ENCODE measurements around the gene POLR1A.

Gene POLR1A

GRCh38 chr2:86069783-86070339 lies 35.8 kb downstream of the POLR1A start:
- Histone ChIP-seq H3K36me3 (ENCODE audit: control insufficient read depth, insufficient read depth, low read length) (peaks cover 32% of the 10 kb centered on the region), H3K27me3 (replicated peaks; ENCODE audit: control insufficient read depth, insufficient read depth, low read length) (no peaks in the 10 kb centered on the region), H3K4me3 (replicated peaks; ENCODE audit: low read depth, low read length) (no peak overlapping the region)
- TF ChIP-seq, protein P1, sequence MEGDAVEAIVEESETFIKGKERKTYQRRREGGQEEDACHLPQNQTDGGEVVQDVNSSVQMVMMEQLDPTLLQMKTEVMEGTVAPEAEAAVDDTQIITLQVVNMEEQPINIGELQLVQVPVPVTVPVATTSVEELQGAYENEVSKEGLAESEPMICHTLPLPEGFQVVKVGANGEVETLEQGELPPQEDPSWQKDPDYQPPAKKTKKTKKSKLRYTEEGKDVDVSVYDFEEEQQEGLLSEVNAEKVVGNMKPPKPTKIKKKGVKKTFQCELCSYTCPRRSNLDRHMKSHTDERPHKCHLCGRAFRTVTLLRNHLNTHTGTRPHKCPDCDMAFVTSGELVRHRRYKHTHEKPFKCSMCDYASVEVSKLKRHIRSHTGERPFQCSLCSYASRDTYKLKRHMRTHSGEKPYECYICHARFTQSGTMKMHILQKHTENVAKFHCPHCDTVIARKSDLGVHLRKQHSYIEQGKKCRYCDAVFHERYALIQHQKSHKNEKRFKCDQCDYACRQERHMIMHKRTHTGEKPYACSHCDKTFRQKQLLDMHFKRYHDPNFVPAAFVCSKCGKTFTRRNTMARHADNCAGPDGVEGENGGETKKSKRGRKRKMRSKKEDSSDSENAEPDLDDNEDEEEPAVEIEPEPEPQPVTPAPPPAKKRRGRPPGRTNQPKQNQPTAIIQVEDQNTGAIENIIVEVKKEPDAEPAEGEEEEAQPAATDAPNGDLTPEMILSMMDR (IDR thresholded peaks at IDR 0.05; ENCODE audit: insufficient read depth, low read length, poor library complexity, severe bottlenecking) = no peak
- DNase-seq (ENCODE audit: extremely low read depth, insufficient read length) = no peak

GRCh38 chr2:86069091-86069685 lies 36.5 kb downstream of the POLR1A start:
- no peaks in the 10 kb centered on the region for H3K27me3 ChIP-seq (replicated peaks; ENCODE audit: control insufficient read depth, insufficient read depth, low read length)
- no peak for DNase-seq (ENCODE audit: extremely low read depth, insufficient read length)
- peaks cover 29% of the 10 kb centered on the region for H3K36me3 ChIP-seq (ENCODE audit: control insufficient read depth, insufficient read depth, low read length)
- no peak overlapping the region for H3K4me3 ChIP-seq (replicated peaks; ENCODE audit: low read depth, low read length)
- TF ChIP-seq, protein P1 (IDR thresholded peaks at IDR 0.05; ENCODE audit: insufficient read depth, low read length, poor library complexity, severe bottlenecking) = no peak

- Histone ChIP-seq H3K27me3 (replicated peaks; ENCODE audit: control insufficient read depth, insufficient read depth, low read length) (no peaks in the 10 kb centered on the region), H3K36me3 (ENCODE audit: control insufficient read depth, insufficient read depth, low read length) (peaks cover 26% of the 10 kb centered on the region), H3K4me3 (replicated peaks; ENCODE audit: low read depth, low read length) (no peak overlapping the region)
- TF ChIP-seq, protein P1 (IDR thresholded peaks at IDR 0.05; ENCODE audit: insufficient read depth, low read length, poor library complexity, severe bottlenecking) = no peak
- DNase-seq (ENCODE audit: extremely low read depth, insufficient read length) = no peak
Observed at GRCh38 chr2:86068648-86069047, 37.0 kb downstream of the POLR1A start.

DNA sequence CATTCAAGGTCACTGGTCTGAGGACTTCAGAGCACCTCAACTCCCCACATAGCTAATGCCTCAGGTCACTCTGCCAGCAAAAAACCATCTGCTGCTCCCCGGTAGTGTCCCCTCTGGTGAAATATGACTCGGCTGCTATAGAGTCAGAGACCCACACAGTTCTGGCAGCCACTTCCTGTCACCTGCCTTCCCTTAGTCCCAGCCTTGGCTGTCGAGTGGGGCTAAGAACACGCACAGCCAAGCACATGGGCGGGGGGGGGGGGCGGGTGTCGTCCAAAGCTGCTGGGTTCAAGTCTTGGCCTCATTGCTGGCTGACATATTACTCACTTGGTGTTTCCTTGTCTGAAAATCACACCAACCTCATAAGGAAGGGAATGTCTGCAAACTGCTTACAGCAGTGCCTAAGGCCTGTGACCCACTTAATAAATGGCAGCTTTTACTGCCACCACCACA lies 37.5 kb downstream of the POLR1A start:
- peak; percentile 36 for DNase-seq (ENCODE audit: extremely low read depth, insufficient read length)
- Histone ChIP-seq H3K36me3 (ENCODE audit: control insufficient read depth, insufficient read depth, low read length) (peaks cover 22% of the 10 kb centered on the region), H3K4me3 (replicated peaks; ENCODE audit: low read depth, low read length) (no peak overlapping the region), H3K27me3 (replicated peaks; ENCODE audit: control insufficient read depth, insufficient read depth, low read length) (no peaks in the 10 kb centered on the region)
- TF ChIP-seq, protein P1 (IDR thresholded peaks at IDR 0.05; ENCODE audit: insufficient read depth, low read length, poor library complexity, severe bottlenecking) = no peak

DNA sequence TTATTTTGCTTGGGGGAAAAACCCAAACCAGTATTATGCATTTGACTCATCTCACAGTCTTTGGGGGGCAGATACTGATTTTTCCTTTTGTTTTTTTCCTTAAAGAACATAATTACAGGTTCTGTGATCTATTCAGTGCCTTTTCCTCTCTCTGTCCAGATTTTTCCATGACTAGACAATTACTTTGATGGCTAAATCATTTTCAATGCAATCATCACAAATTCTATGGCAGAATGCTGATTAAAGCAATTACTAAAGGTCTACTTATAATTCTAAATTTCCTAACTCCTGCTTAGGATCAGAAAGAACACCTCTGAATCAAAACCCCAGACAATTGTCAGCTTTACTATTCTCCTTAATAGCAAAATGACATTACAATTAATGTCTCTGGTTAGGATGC lies 38.8 kb downstream of the POLR1A start:
- peaks cover 21% of the 10 kb centered on the region for H3K36me3 ChIP-seq (ENCODE audit: control insufficient read depth, insufficient read depth, low read length)

More for the DNA sequence above, 38.8 kb downstream of the POLR1A start:
- H3K27me3 ChIP-seq (replicated peaks; ENCODE audit: control insufficient read depth, insufficient read depth, low read length) = no peaks in the 10 kb centered on the region
- no peak for DNase-seq (ENCODE audit: extremely low read depth, insufficient read length)
- TF ChIP-seq, protein P1 (IDR thresholded peaks at IDR 0.05; ENCODE audit: insufficient read depth, low read length, poor library complexity, severe bottlenecking) = no peak
- no peak overlapping the region for H3K4me3 ChIP-seq (replicated peaks; ENCODE audit: low read depth, low read length)
